NCI-H1417 (cell line): ENCODE results near the gene GRID2.
A peak's percentile ranks its signal among the peaks of the same experiment; 100 is the strongest.
"Not testable (repeated sequence)": the region's sequence is repeated elsewhere in the genome, so short reads cannot be mapped to it uniquely, and the experiment has no call there.

ENCODE experiments used
- DNase-seq, 3 experiments: peaks; one replicate each; lab custom pipeline; 2025; lab: John Stamatoyannopoulos, UW

The GRID2 gene

DNA sequence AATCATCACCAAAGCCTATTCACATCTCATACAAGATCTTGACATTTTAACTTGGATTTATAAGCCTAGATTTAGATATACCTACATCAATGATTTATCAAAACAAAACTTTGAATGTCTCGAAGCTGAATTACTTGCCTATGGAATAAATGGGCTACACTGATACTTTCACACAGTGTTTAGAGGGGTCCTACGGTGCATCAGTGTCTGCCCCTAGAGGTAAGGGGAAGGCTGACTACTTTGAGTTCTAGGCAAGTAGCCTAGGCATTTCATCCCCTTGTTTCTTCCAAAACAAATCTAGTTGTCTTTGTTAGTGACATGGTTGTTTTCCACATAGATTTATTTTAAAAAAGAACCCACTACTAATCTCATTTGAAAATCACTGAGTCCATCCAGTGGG lies 1366.7 kb downstream of the GRID2 start:
- DNase-seq: no peak

DNA sequence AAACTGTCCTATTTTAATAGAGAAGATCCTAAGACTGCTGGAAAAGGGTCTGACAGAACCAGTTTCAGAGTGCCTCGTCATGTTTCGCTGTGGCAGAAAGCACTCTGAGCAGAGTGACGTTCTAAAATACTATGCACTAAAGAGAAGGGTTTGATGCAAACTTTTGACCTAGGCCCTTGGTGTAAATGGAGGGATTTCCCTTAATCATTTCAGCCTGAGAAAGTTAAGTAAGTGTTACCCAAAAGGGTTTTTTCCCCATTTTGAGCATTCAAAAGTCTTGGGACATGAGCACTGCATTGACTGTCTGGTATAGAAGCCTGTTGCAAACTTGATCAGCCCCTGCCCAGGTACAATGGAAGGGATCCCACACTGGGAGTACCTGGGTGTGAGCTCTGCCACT lies 1367.3 kb downstream of the GRID2 start:
- no peak for DNase-seq

DNA sequence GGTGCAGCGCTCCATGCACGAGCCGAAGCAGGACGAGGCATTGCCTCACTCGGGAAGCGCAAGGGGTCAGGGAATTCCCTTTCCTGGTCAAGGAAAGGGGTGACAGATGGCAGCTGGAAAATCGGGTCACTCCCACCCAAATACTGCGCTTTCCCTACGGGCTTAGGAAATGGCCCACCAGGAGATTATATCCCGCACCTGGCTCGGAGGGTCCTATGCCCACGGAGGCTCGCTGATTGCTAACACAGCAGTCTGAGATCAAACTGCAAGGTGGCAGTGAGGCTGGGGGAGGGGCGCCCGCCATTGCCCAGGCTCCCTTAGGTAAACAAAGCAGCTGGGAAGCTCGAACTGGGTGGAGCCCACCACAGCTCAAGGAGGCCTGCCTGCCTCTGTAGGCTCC lies 1373.2 kb downstream of the GRID2 start:
- DNase-seq: not testable (repeated sequence)

DNA sequence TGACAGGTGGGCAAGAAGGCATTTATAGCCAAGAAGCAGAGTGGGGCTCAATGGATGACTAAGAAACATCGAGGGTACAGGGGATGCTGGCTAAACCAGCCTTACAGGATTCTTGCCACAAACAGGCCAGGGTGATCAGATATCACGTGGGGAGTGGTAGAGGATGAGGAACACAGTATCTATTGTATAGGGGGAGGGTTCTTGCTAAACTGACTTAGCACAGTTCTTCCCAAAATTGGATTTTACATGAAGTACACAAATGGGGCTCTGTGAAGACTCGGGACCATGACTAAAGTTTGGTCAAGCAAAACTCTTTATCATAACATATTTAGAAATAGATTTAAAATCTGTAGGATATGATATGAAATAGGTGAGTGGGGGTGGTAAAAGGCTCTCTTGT lies 1380.8 kb downstream of the GRID2 start:
- DNase-seq: no peak

DNA sequence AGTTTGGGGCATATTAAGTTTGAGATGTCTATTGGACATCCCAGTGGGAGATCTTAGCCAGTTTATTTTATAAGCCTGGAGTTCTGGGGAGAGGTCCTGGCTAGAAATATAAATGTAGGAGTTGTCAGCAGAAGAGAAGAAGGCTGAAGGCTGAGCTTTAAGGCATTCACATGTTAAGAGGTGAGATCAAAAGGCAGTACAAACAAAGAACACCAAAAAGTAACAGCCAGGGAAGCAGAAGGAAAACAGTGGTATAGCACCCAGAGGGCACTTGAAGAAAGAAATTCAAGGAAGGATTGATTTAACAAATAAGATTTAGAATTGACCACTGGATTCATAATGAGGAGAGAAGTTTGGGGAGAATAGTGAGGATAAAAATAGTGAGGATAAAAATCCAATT lies 1383.5 kb downstream of the GRID2 start:
- DNase-seq: no peak

DNA sequence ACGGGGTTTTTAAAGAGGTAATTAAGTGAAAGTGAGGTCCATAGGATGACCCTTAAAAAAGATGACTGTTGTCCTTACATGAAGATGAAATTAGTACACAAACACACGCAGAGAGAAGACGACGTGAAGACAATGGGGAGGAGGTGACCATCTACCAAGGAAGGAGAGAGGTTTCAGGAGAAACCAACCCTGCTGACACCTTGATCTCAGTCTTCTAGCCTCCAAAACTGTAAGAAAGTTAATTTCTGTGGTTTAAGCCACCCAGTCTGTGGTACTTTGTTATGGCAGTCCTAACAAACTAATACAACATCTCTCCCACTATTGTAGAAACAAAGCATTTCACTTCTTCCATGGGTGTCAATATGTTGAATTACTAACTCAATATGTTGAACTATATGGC lies 1385.2 kb downstream of the GRID2 start:
- no peak for DNase-seq

DNA sequence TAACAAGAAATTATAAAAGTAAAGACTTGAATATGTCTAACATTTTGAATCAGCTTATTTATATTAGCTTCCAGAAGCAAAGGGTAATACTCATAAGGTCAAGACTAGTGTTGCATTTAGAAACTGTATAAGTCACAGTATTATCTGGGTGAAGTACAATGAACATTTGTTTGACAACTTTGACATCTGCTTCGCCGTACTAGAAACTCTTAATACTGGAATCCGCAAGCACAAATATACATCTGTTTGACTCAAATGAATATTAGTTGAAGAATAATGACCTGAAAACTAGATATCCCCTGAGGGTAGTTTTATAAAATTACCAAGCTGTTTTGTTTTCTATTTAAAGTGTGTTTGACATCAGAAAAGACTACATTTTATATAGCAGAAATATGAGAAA lies 1389.4 kb downstream of the GRID2 start:
- DNase-seq: no peak

DNA sequence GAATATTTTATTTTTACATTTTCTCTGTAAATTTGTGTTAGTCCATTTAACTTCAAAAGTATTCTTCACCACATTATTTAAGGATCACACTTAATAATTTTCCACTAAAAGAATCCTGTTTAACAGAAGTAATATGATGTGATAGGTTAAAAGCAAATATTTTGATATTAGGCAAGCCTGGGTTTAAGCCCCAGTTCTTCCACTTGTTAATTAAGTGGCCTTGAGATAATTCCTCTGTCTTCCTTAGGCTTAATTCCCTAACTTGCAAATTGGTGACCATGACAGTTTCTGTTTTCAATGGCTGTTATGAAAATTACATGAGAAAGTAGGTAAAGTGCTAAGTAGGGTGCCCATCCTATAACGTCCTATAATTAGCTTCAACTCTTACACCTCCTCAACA lies 1394.9 kb downstream of the GRID2 start:
- peak in 1 of 3 experiments; percentile 19 for DNase-seq

DNA sequence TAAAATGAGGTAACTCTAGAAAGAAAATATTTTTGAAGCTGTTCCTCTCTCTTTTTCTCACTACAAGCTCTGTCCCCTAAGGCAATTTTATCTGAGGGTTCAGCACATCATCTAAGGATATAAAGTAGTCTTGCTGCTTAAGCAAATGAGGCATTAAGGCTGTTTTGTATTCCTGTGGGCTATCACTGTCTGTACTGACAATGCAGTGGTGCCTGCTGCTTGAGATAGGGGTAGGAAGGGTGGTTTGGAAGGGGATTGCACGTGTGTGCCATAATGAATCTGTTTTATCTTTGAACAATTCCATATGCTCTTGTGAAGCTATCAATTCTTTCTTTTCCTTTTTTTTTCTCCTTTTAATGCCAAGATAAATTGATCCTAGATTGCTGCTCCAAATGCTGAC lies 1396.8 kb downstream of the GRID2 start:
- DNase-seq: no peak

DNA sequence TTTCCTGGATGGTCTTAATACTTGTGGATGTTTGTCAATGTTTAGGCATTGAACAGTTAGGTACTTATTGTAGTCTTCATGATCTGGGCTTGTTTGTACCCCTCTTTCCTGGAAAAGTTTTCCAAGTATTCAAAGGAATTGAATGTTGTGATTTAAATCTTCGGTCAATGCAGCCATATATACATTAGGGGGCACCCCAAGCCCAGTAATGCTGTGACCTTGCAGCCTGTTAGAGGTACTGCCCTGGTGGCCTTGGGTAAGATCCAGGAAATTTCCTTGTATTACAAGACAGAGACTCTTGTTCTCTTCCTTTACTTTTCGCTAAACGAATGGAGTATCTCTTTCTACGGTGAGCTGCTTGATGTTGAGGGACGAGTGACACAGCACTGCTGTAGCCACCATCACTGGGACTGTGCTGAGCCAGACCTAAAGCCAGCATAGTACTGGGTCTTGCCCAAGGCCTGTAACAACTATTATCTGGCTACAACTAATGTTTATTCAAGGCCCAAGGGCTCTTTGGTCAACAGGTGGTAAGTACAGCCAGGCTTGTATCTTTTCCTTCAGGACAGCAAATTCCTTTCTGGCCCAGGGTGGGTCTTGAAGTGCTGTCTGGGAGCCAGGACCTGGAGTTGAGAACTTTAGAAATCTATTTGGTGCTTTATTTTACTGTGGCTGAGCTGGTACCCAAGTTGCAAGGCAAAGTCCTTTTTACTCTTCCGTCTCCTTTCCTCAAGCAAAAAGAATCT lies 1406.5 kb downstream of the GRID2 start:
- DNase-seq: peak in 2 of 3 experiments; percentile 8 to 42

DNA sequence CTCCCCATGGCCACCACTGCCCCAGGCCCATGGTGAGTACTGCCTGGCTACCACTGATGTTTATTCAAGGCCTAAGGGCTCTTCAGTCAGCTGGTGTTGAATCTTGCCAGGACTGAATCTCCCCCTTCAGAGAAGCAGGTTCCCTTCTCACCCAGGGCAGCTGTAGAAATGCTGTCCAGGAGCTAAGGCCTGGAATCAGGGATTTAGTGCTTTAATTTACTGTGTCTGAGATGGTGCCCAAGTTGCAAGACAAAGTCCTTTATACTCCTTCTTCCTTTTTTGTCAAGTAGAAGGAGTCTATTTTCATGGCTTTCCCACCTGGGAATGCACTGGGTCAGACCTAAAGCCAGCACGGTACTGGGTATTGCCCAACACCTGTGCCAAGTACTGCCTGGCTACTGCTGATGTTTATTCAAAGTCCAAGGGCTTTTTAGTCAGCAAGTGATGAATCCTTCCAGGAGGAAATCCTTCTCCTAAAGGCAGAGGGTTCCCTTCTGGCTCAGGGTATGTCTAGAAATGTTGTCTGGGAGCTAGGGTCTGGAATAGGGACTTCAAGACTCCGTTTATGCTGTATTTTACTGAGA lies 1407.2 kb downstream of the GRID2 start:
- no peak for DNase-seq

DNA sequence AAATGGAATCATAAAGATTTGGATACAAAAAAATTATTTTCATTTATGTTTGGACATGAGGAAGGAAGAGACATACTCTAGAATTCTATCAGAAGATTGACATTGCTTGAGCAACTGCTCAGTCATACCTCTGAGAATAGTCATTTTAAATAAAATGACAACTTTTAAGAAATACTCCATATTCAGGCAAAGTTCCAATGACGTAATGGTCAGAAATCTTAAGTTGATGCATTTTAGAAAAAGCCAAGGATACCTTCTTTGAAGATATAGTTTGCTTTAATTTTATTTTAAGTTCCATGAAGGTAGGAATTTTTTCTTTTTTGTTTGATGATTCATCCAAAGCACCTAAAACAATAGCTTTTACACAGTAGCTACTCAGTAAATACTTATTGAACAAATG lies 1414.5 kb downstream of the GRID2 start:
- DNase-seq: no peak

DNA sequence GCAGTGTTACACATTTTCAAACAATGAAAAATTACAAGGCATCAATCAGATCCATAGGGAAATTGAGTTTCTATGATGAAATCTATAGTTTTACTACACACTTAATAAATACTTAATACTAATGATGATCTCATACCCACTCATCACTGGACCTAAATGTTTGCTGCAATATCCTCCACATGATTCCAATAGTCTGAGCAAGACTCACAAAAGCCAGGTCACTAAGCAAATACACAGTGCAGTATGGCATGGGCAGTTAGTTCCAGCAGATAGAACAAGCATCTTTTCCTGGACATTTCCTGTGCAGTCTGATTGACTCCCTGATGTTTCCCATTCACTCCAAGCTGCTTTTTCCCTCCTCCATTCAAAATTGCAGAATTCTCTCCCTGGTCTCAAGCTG lies 1415.8 kb downstream of the GRID2 start:
- DNase-seq: peak in 1 of 3 experiments; percentile 7

DNA sequence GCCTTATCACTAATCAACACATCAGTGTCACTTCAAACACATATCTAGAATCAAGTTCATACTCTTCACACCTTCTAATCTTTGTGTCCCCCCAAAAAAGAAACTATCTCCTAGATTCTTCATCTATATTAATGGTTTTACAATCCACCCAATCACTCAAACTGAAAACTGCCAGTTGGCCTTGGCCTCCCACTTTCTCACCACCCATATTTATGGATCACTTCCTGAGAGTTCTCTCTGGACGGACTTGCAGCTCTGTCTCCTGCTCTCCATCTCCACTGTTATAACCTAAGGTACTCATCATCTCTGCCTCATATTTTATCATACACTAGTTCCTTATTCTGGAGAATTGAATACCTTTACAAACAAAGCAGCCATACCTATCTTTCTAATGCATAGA lies 1418.7 kb downstream of the GRID2 start:
- no peak for DNase-seq

DNA sequence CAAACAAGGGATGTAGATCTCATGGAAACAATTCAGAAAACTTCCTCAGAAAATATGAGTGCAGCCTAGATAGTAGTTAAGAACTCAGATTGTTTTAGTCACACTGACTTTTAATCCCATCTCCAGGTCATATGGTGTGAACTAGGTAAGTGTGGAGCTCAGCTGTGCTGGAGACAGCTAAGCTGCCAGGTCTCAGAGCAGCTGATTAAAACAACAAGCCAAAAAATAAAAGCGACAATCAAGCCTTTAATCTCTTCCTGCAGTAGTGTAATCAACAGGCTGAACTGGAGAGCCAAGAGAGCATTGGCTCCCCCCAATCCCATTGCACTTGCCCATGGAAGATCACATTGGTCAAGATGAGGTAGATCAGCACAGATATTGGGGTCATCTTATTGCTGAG lies 1426.5 kb downstream of the GRID2 start:
- no peak for DNase-seq

DNA sequence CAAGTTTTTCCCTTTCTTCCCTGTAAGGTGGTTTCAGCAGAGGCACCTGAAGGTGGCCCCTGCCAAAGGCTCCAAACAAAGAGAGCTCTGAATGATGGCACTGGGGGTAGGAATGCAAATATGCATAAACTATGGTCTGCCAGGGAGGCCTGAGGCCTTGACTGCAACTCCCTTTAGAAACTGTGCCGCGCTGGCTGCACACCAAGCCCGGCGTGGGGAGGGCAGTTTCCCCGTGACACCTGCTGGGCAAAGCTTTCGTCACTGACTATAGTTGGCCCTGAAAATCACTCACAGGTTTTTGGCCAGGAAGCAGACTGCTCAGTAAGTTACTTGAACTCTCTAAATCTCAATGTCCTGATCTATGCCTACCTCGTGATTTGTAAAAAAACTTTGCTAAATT lies 1427.0 kb downstream of the GRID2 start:
- DNase-seq: no peak

DNA sequence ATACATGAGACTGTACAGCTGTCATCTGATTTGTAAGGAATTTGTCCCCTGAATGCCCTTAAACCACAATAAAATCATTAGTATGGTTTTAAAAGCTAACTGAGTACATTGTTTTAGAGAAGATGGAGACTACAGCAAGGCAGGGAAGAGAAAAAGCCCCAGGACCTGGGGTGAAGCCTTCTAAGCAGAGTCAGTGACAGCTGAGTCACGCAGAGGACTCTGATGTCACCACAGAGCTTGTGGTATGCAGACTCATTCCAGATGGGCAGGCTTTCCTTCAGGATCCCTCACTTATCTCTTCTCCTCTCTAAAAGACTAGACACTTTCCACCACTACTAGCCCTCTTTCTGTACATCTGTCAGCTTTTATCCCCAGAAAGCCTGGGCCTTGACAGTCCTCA lies 1427.7 kb downstream of the GRID2 start:
- no peak for DNase-seq

DNA sequence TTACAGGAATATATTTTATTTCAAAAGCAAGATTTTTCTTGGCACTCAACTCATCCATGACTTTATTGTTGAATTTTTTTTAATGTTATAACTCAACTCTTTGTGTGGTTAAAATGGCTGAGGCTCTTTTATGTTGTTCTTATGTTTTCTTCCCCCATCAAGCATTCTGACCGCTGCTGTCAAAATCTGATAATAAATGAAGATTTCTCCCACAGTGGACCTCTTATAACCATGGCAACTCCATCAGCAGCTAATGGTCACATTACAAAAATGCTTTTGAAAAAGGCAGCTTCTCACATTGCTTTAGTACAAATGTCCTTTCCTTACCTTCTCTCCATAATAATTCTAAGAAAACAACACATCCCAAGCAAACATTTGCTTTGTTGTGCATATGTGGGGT lies 1428.7 kb downstream of the GRID2 start:
- DNase-seq: no peak

DNA sequence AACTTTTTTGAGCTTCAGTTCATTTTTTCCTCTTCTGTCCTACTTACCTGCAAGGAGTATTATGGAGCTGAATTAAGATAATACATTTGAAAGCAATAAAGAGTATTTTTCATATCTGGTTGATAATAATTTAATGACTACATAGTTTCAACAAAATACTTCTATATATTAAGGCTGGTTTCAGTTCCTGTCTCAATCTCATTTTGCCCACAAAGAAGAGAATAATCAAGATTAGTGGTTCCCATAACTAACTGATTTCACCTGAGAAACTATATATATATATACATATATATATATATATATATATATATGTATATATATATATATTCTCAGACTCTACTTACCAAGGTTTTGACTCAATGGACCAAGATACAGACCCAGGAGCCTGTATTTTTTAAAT lies 1437.1 kb downstream of the GRID2 start:
- no peak for DNase-seq

DNA sequence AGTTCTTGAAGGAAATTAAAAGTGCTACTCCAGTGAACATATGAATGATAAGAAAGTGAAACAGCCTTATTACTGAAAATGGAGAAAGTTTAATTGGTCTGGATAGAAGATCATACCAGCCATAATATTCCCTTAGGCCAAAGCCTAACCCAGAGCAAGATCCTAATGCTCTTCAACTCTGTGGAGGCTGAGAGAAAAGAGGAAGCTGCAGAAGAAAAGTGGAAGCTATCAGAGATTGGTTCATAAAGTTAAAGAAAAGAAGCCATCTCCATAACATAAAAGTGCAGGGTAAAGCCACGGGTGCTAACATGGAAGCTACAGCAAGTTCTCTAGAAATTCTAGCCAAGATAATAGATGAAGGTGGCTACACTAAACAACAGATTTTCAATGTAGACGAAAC lies 1439.3 kb downstream of the GRID2 start:
- DNase-seq: no peak

DNA sequence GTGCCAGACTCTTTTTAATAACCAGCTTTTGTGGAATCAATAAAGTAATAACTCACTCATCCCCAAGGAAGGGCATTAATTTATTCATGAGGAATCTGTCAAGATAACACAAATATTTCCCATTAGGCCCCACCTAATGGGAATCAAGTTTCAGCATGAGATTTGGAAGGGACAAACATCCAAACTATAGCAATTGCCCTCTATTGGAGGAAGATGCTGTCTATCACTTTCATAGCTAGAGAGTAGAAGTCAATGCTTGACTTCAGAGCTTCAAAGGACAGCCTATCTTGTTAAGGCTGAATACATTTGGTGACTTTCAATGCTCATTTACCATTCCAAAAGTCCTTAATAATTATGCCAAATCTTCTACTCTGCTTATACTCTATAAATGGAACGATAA lies 1439.9 kb downstream of the GRID2 start:
- DNase-seq: no peak

DNA sequence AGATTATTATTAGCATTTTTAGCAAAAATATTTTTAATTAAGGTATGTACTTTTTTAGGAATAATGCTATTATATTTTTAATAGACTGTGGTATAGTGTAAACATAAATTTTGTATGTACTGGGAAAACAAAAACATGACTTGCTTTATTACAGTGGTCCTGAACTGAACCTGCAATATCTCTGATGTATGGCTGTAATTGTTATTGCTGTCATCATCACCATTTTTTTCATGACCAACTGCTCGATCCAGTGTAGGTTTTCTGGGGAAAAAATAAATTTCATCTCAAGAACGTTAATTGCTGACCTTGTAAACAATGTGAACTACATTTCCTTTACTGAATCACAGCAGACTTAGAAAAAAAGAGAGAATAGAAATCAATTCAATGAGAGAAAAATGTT lies 1441.2 kb downstream of the GRID2 start:
- DNase-seq: peak in 1 of 3 experiments; percentile 32

DNA sequence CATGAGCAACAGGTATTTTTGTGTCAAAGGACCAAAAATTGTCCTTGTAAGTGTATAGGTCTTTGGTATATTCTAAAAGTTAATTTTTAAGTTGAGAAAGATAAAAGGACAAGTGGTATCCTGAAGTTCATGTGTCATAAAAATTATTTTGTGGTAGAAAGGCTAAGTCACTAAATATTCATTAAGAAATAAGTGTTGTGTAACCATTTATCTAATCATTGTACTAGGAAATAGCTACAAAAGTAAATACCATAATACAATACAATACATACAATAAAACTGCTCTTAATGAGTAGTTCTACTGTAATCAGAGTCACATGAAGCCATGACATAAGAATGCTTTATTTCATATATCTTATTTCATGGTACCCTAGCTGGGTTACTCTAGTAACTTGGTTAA lies 1442.3 kb downstream of the GRID2 start:
- peak in 1 of 3 experiments; percentile 55 for DNase-seq

DNA sequence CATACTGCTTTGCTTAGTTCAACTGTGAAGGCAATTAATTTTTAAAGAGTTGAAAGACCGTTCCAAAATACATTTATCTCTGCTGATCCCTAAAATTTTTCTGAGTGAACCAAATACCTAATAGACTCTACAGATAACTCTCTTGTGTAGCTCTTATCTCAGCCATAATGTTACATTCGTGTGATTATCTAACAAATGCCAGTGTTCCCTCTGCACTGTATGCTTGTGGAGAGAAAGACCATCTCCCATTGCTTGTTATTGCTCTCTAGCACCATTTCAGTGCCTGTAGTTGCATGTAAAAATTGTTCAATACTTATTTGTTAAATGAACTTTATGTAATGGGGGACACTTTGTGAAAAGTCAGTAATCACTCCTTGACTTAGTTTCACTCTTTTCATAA lies 1443.5 kb downstream of the GRID2 start:
- DNase-seq: no peak
